Muscle layer of duodenum (tissue), 2 donors: Measurements from ENCODE around the gene GALNT14.

ENCODE experiments used
- H3K27ac ChIP-seq: one replicate; pipeline ENCODE4 v1.7.0; 2013; ENCODE audit warnings: mild to moderate bottlenecking, low read length
- H3K27me3 ChIP-seq: one replicate; pipeline ENCODE4 v1.7.0; 2013; ENCODE audit warnings: low read depth, mild to moderate bottlenecking, control low read depth, low read length
- H3K36me3 ChIP-seq, 2 donors: one replicate each; pipeline ENCODE4 v1.7.0; 2013; ENCODE audit warnings: low read length in 2 of 2, control low read depth in 1 of 2, mild to moderate bottlenecking in 1 of 2; ENCODE audit not compliant: insufficient read depth in 2 of 2, control insufficient read depth in 1 of 2
- H3K4me1 ChIP-seq, 2 donors: one replicate each; pipeline ENCODE4 v1.7.0; 2013; ENCODE audit warnings: low read length in 2 of 2, mild to moderate bottlenecking in 2 of 2, control low read depth in 1 of 2, moderate library complexity in 1 of 2; ENCODE audit not compliant: insufficient read depth in 2 of 2, control insufficient read depth in 1 of 2
- H3K4me3 ChIP-seq, 2 donors: one replicate each; pipeline ENCODE4 v1.7.0; 2013; ENCODE audit warnings: low read length in 2 of 2, low read depth in 1 of 2, mild to moderate bottlenecking in 1 of 2
- H3K9me3 ChIP-seq, 2 donors: one replicate each; pipeline ENCODE4 v1.7.0; 2013; ENCODE audit warnings: low read length in 2 of 2, control low read depth in 1 of 2, mild to moderate bottlenecking in 1 of 2; ENCODE audit not compliant: control insufficient read depth in 1 of 2
- donor health status: healthy.

GALNT14 gene

DNA sequence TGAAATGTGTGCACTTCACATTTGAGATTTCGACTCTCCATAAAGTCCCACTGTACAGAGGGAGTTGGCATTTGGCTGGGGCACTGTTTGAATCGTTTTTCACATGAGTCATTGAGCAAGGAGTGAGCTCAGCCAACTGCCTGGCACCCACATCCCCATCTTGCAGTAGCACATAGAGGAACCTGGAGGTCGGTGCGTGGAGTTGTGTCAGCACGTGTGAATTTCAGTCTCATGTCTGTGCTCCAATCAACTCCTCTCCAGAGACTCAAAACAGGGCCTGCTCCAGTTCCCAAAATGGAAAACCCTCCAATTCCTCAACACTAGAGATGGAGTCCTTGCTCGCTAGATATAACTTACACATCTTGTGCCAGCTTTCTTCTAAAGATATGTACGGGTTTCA, 204.2 kb downstream of the GALNT14 start:
- Histone ChIP-seq H3K27me3 (no peaks in the 10 kb centered on the region), H3K27ac (no peak overlapping the region), H3K4me1 (no peaks in the 10 kb centered on the region), H3K4me3 (no peak overlapping the region), H3K9me3 (no peaks in the 10 kb centered on the region), H3K36me3 (no peaks in the 10 kb centered on the region)

DNA sequence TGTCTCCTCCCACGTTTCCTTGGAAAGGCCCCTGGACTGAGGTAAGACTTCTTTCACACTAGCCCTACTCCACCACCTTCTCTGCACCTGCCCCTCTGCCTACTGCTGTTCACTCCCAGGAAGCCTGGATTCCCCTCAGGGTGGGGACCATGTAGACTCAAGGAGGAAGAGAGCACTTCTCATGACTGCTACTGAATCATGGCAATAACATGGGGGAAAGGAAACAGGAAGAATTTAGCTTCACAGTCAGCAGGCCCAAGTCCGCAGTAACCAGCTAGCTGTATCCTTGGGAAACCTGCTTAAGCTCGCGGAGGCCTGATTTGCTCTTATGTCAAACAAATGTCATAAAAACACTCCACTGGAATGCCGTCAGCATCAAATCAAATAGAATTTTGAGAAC, 204.7 kb downstream of the GALNT14 start:
- H3K27ac ChIP-seq: no peak overlapping the region
- no peaks in the 10 kb centered on the region for H3K4me1 ChIP-seq
- H3K27me3 ChIP-seq: no peaks in the 10 kb centered on the region
- no peak overlapping the region for H3K4me3 ChIP-seq
- H3K9me3 ChIP-seq: no peaks in the 10 kb centered on the region
- H3K36me3 ChIP-seq: no peaks in the 10 kb centered on the region

DNA sequence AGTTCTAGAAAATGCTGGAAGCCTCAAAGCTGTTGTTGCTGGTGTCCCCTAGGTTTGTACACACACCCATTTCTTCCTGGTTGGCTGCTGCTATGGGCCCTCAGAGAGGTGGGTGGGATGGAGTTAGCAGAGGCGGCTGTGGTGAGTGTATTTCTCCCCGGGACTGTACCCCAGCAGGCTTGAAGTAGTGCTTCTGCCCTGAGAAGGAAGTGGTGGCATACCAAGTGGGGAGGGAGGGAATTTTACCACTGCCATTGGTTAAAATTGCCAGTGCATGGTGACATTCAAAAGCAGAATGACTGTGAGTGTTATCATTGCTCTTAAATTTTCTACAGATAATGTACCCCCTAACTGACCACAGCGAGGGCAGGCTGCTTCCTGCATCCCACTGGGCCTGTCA, 205.4 kb downstream of the GALNT14 start:
- H3K36me3 ChIP-seq: no peaks in the 10 kb centered on the region
- no peak overlapping the region for H3K4me3 ChIP-seq
- no peaks in the 10 kb centered on the region for H3K4me1 ChIP-seq
- H3K27me3 ChIP-seq: no peaks in the 10 kb centered on the region
- no peak overlapping the region for H3K27ac ChIP-seq
- H3K9me3 ChIP-seq: no peaks in the 10 kb centered on the region

DNA sequence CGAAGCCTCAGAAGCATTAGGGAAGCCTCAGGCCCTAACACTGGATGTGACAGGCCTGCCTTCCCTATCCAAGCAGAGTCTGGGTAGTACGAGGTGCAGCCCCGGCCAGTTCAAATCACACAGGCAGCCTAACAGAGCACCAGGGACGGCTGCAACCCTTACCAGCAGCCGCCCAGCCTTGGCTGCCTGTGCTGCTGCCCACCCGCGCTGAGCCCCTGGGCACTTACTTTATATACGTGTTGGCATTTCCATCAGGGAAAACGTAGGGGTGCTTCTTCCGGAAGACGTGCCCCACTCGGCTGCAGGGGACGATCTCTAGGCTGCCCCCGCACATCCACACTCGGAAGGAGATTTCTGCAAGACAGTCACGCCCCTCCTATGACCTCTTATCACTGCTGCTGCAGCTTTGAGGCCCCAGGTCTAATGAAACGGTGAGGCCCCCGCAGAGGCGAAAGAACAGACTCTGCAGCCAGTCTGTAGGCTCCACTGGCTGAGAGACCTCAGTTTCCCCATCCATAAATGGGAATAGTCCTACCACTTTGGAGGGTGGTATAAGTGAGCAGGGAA, 206.3 kb downstream of the GALNT14 start:
- H3K27me3 ChIP-seq: no peaks in the 10 kb centered on the region
- H3K27ac ChIP-seq: no peak overlapping the region
- no peaks in the 10 kb centered on the region for H3K36me3 ChIP-seq
- H3K9me3 ChIP-seq: no peaks in the 10 kb centered on the region
- no peaks in the 10 kb centered on the region for H3K4me1 ChIP-seq
- H3K4me3 ChIP-seq: no peak overlapping the region

DNA sequence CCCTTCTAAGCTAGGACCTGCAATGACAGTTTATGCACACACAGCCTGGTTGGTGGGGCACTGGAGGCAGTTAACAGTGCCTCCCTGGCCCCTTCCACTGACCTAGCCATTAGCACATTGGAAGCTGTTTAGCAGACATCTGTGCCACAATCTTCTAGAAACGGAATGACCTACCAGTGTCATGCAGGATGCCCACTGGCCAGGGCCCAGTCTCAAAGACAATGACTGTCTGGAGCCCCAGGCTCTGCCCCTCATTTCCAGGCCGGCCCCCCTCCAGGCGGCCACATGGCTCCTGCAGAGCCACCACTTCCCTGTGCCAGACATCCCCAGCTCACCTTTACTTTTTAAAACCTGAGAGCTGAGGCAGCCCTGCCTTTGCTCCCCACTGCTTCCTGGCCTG, 207.5 kb downstream of the GALNT14 start:
- no peaks in the 10 kb centered on the region for H3K36me3 ChIP-seq
- H3K9me3 ChIP-seq: no peaks in the 10 kb centered on the region
- no peaks in the 10 kb centered on the region for H3K27me3 ChIP-seq
- no peak overlapping the region for H3K4me3 ChIP-seq
- no peak overlapping the region for H3K27ac ChIP-seq
- no peaks in the 10 kb centered on the region for H3K4me1 ChIP-seq

DNA sequence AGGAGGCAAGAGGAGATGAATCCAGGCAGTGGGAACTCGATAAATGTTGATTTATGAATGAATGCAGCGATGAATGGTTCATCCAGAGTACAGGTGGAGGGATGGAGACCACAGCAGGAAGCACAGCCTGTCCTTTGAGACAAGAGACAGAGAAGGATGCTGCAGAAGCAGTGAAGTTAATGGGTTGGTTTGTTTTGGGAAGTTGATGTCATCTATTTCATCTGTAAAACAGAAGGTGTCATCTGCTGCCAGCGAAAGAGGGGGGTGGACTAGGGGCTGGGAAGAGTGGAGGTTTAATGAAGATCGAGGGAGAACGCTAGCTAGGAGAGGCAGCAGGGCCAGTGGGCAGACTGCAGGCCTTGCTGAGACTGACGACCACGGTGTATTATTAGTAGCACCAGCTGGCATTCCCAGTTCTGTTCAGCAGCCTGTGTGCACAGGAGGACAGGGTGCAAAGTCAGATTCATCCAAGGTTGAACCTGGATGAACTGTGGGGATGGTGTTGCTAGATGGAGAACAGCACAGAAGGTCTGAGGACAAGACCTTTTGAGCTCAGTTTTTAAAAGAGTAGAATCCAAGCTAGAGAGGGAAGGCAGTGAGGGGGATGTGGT, 210.7 kb downstream of the GALNT14 start:
- Histone ChIP-seq H3K9me3 (no peaks in the 10 kb centered on the region), H3K27me3 (no peaks in the 10 kb centered on the region)

DNA sequence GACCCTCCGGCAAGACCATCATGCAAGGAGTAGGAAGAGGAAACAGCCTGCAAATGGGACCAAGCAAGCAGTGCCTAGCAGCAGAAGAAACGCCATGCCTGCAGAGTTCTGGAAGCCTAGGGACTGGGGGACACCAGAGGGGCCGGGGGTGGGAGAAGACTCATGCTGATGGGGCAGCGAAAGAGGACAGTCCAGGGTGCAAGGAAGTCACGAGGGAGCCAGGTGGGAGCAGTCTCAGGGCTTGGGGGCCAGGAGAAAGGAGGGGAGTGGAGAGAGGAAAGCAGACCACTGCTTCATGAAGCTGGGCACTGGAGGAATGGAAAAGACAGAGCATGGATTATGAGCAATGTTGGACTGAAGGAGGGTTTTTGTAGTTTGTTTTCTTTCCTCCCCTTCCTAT, 211.6 kb downstream of the GALNT14 start:
- Histone ChIP-seq H3K36me3 (no peaks in the 10 kb centered on the region), H3K27ac (no peak overlapping the region), H3K4me3 (no peak overlapping the region), H3K4me1 (no peaks in the 10 kb centered on the region), H3K9me3 (no peaks in the 10 kb centered on the region), H3K27me3 (no peaks in the 10 kb centered on the region)

More for the DNA sequence above, 210.7 kb downstream of the GALNT14 start:
- no peaks in the 10 kb centered on the region for H3K4me1 ChIP-seq
- no peaks in the 10 kb centered on the region for H3K36me3 ChIP-seq
- no peak overlapping the region for H3K27ac ChIP-seq
- no peak overlapping the region for H3K4me3 ChIP-seq

DNA sequence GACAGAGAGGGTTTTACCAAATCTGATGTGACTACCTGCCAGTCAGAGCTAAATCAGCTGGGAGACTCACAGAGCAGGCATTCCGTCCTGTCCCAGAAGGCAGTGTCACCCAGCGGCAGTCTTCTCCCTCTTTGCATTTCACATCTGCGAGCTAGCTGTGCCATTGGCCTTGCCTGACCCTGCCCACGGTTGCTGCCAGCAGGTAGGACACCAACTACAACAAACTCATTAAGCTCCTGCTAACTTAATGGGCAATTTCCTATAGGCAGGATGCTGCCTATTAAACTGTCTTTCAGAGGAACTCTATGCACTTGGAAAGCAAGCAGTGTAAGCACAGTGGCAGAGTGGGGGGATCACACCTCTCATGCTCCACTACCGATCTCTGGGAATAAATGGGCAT, 214.6 kb downstream of the GALNT14 start:
- Histone ChIP-seq H3K9me3 (no peaks in the 10 kb centered on the region), H3K4me3 (no peak overlapping the region), H3K27me3 (no peaks in the 10 kb centered on the region), H3K4me1 (no peaks in the 10 kb centered on the region), H3K27ac (no peak overlapping the region), H3K36me3 (no peaks in the 10 kb centered on the region)

DNA sequence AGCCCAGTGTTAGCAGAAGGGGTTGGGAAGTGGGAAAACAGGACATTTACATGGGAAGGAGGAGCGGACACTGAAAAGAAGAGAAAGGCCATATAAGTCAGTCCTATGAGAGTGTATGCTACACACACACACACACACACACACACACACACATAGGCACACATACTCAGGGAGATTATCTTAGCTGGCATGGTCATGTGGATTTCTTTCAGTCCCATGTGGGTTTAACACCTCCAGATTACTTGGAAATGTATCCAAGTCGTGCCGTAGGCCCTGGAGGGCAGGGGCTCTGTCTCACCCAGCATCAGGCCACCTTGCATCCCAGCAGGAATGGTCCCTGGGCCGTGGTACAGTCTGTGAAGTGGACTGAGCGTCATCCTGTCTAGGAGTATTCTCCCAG, 217.7 kb downstream of the GALNT14 start:
- Histone ChIP-seq H3K9me3 (no peaks in the 10 kb centered on the region), H3K27ac (no peak overlapping the region), H3K27me3 (no peaks in the 10 kb centered on the region), H3K4me3 (no peak overlapping the region), H3K4me1 (no peaks in the 10 kb centered on the region), H3K36me3 (no peaks in the 10 kb centered on the region)

DNA sequence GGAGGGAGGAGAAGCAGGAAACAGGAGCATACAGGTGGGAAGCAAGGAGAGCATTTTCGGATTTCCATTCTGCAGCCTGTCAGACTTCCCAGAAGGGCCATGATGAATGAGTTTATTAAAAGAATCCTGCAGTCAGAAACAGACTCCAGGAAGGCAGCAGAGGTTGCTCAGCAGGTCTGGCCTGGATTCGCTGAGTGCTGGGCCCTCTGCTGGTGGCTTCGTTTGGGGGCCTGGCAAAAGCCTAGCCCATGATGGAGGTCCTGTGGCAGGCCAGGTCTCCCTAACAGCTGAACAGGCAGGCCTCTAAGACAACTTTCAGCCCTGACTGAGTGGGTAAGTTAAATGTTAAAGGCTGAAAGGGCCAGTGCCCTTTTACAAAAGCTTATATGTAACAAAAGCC, 222.8 kb downstream of the GALNT14 start:
- Histone ChIP-seq H3K9me3 (no peaks in the 10 kb centered on the region), H3K27ac (no peak overlapping the region), H3K4me3 (no peak overlapping the region), H3K4me1 (no peaks in the 10 kb centered on the region), H3K36me3 (no peaks in the 10 kb centered on the region), H3K27me3 (no peaks in the 10 kb centered on the region)

DNA sequence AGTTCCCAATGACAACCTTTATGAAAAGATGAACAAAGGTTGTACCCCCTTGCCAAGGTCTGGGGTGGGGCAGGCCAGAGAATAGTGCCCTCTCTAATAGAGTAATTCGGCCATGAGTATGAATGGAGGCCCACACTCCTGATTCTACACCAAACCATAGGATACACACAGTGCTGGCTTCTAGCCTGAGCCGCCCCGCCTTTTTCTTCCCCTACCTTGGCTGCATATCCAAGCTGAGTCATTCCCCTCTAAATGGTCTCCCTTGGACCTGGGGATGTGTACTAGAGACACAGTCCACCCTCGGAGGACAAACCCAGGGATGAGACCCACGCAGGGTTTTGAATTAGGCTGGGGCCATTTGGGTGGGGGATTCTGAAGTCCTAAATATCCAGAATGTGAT, 223.8 kb downstream of the GALNT14 start:
- Histone ChIP-seq H3K27ac (no peak overlapping the region), H3K9me3 (no peaks in the 10 kb centered on the region), H3K27me3 (no peaks in the 10 kb centered on the region), H3K4me3 (no peak overlapping the region), H3K4me1 (no peaks in the 10 kb centered on the region), H3K36me3 (no peaks in the 10 kb centered on the region)

DNA sequence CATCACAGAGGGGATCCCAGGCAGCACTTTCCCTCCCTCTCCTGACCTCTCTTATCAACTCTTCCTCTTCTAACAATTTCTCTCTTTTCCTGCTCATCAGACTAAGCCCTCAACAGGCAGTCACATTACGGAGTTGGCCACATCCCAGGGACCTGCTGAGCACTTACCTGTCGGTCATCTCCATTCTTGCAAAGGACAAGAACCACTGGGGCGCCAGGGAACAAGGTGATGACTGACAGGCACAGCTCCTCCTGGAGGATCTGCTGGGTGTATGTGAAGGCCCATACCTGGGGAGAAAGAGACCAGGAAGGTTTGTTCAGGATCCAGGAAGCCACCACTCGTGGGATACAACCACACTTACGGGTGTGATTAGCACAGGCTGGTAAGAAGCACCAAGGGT, 226.2 kb downstream of the GALNT14 start:
- no peaks in the 10 kb centered on the region for H3K4me1 ChIP-seq
- H3K4me3 ChIP-seq: no peak overlapping the region
- H3K27me3 ChIP-seq: no peaks in the 10 kb centered on the region
- H3K27ac ChIP-seq: no peak overlapping the region
- no peaks in the 10 kb centered on the region for H3K9me3 ChIP-seq
- H3K36me3 ChIP-seq: no peaks in the 10 kb centered on the region
